H7 (cell line): ENCODE data around the gene TBL1Y. TPM values are rescaled to one million over a fixed set of nuclear protein-coding genes. Genes with fewer than 3 reads are reported as not detected.

Experiments
- DNase-seq: peaks from one replicate; pipeline ENCODE4 v3.0.0; 2012
- H3K27me3 ChIP-seq: 2 replicates; pipeline ENCODE4 v1.6.0; 2011; ENCODE audit warnings: mild to moderate bottlenecking, low read length; ENCODE audit not compliant: control insufficient read depth, insufficient read depth
- H3K36me3 ChIP-seq: replicated peaks from 2 replicates; pipeline ENCODE4 v1.5.1; 2011; ENCODE audit warnings: low read length; ENCODE audit not compliant: control insufficient read depth, insufficient read depth
- H3K4me3 ChIP-seq: 2 replicates; pipeline ENCODE4 v1.5.1; 2011; ENCODE audit warnings: low read depth, mild to moderate bottlenecking, control low read depth, low read length, moderate library complexity; ENCODE audit not compliant: insufficient read depth
- total RNA-seq: library from RNA; depleted of rRNA; stranded (reverse); fragments of >200 nt; shearing (Covaris generic); gene quantifications from 2 replicates; pipeline ENCODE4 v1.2.3, GENCODE V29; 2014

Gene TBL1Y
- total RNA-seq, 1 experiment from 2014 or later, result not detected

- no peak overlapping the region for H3K4me3 ChIP-seq
- H3K27me3 ChIP-seq, result no peaks in the 10 kb centered on the region
- no peaks in the 10 kb centered on the region for H3K36me3 ChIP-seq
- DNase-seq, result no peak
Measured at GRCh38 chrY:6947695-6948094, 37.2 kb downstream of the TBL1Y start.

DNA sequence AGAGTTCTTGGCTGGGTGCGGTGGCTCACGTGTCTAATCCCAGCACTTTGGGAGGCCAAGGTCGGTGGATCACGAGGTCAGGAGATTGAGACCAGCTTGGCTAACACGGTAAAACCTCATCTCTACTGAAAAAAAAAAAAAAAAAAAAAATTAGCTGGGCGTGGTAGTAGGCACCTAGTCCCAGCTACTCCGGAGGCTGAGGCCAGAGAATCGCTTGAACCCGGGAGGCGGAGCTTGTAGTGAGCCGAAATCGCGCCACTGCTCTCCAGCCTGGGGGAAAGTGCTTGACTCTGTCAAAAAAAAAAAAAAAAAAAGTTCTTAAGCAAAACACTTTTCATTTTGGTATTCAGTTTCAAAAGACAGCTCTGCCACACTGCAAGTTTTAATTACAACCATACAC is 37.9 kb downstream of the TBL1Y start:
- DNase-seq, result no peak
- Histone ChIP-seq H3K4me3 (no peak overlapping the region), H3K27me3 (no peaks in the 10 kb centered on the region), H3K36me3 (no peaks in the 10 kb centered on the region)

DNA sequence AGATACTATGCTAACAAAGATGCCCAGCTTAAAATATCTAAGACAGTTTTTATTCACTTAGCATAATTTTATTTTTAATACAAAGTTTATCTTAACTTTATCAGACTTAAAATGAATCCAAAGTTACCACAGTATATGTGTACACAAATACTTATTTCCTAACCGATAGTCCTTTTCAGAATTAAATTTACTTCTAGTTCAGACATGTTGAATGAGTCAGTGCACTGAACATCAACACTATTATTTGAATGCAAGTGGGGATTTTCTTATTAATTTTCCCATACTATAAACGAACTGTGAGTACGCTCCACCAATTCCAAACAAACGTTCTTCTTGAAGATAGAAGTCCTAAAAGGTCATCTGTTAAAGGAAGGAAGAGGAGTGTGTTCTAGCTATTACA is 39.5 kb downstream of the TBL1Y start:
- DNase-seq, result no peak
- Histone ChIP-seq H3K27me3 (no peaks in the 10 kb centered on the region), H3K36me3 (no peaks in the 10 kb centered on the region), H3K4me3 (no peak overlapping the region)

DNA sequence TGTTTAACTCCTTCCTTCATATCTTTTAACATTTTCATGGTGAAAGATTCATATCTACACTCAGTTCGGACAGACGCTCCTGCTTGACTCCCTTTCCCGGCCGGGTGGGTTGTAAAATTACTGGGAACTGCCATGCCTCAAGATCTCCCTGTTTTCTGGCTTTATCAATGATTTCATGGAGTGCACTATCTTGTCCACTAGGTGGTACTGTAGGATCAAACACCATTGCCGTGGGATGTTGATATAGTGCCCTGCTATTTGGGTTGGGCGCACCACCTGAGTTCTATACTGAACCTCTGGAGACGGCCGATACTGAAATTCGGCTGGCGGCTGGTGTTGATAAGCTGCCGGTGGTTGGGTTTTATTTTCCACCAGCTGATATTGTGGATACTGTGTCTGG is 54.2 kb downstream of the TBL1Y start:
- Histone ChIP-seq H3K27me3 (no peaks in the 10 kb centered on the region), H3K36me3 (no peaks in the 10 kb centered on the region), H3K4me3 (no peak overlapping the region)
- no peak for DNase-seq

DNA sequence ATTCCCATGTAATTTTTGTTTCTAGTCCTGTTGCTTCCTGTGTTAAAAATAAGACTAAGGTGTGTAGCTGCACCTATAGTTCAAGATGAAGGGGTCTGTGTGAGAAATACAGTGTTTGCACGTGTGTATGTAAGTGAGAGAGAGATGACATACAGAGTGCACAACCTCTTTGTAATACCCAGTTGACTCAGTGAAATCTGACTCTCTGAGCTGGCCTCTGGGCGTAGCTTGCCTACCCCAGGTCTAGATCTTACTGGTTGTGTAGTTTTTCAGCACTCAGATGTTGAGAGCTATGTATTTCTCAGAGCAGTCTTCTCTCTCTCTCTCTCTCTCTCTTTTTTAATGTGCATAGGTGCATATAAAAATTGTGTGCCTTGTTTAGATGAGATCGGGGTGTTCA is 56.0 kb downstream of the TBL1Y start:
- no peak for DNase-seq

DNA sequence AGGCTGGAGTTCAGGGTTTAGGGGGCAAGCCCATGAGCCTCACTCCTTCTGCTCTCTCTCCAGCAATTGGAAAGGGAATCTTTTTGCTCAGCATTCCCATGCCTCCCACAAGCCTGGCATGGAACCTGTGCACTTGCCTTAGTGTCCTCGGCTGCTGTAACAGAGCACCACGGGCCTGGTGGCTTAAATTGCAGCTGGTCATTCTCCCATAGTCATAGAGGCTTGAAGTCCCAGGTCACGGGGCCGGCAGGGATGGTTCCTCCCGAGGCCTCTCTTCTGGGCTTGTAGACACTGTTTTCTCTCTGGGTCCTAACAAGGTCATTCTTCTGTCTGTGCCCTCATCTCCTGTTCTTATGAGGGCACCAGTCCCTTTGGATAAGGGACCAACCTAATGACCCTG is 57.2 kb downstream of the TBL1Y start:
- DNase-seq, result no peak
- Histone ChIP-seq H3K36me3 (no peaks in the 10 kb centered on the region), H3K4me3 (no peak overlapping the region), H3K27me3 (no peaks in the 10 kb centered on the region)

More for the DNA sequence above, 56.0 kb downstream of the TBL1Y start:
- Histone ChIP-seq H3K4me3 (no peak overlapping the region), H3K27me3 (no peaks in the 10 kb centered on the region), H3K36me3 (no peaks in the 10 kb centered on the region)

- DNase-seq, result no peak
- no peaks in the 10 kb centered on the region for H3K27me3 ChIP-seq
- no peak overlapping the region for H3K4me3 ChIP-seq
- H3K36me3 ChIP-seq, result no peaks in the 10 kb centered on the region
Measured at GRCh38 chrY:6968191-6968590, 57.7 kb downstream of the TBL1Y start.

DNA sequence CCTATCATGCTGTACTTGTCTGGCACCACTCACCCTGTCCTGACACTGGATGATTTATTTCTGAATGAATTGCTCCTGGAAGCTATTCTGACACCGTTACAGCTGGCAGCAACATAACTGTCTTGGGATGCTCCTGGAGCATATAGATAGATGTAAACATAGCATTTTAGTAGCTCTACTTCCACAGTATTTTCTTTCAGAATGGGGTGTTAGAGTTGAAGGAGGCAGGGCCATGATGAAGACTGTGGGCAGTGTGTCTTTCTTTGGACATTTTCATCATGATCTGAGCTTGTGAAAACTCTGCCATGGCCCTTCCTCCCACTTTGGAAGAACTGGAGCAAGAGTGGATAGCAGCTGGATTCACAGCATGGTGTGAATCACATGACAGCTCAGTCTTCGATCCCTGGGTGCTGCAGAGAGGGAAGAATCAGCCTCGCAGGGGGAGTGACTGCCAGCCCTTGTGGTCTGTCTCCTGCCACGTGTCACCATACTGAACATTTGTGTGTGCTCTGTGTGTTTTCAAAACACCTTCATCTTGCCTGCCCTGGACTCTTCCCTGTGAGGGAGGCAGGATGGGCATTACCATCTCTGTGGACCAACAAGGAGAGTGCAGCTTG is 61.9 kb downstream of the TBL1Y start:
- Histone ChIP-seq H3K27me3 (no peaks in the 10 kb centered on the region), H3K36me3 (no peaks in the 10 kb centered on the region), H3K4me3 (no peak overlapping the region)
- no peak for DNase-seq

DNA sequence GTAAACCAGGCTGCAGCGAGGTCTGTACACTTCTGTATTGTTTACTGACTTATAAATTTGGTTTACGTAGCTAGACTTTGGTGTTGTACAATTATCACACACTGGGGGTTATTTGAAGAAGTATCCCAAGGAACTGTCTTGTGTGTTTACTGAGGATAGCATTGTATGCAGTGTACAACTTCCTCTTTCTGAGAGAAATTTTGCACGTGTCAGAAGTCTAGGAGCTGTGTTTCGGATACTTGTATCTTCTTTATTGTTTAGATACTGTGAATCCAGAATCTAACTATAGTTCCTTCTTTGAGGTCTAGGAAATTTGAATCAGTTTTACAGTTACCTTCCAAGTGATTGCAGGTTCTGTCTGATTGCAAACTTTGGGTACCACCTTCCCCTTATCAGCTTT is 64.5 kb downstream of the TBL1Y start:
- H3K4me3 ChIP-seq, result no peak overlapping the region

GRCh38 chrY:6977783-6978182 is 67.3 kb downstream of the TBL1Y start:
- Histone ChIP-seq H3K36me3 (no peaks in the 10 kb centered on the region), H3K4me3 (no peak overlapping the region), H3K27me3 (no peaks in the 10 kb centered on the region)
- DNase-seq, result no peak

More for the DNA sequence above, 64.5 kb downstream of the TBL1Y start:
- H3K27me3 ChIP-seq, result no peaks in the 10 kb centered on the region
- no peaks in the 10 kb centered on the region for H3K36me3 ChIP-seq
- DNase-seq, result no peak

- no peak for DNase-seq
- Histone ChIP-seq H3K36me3 (no peaks in the 10 kb centered on the region), H3K27me3 (no peaks in the 10 kb centered on the region), H3K4me3 (no peak overlapping the region)
Measured at GRCh38 chrY:6983221-6983620, 72.7 kb downstream of the TBL1Y start.

- H3K36me3 ChIP-seq, result no peaks in the 10 kb centered on the region
- no peak for DNase-seq
- no peaks in the 10 kb centered on the region for H3K27me3 ChIP-seq
- no peak overlapping the region for H3K4me3 ChIP-seq
Measured at GRCh38 chrY:6987811-6988210, 77.3 kb downstream of the TBL1Y start.

- Histone ChIP-seq H3K36me3 (no peaks in the 10 kb centered on the region), H3K4me3 (no peak overlapping the region), H3K27me3 (no peaks in the 10 kb centered on the region)
- DNase-seq, result no peak
Measured at GRCh38 chrY:6989886-6990620, 79.6 kb downstream of the TBL1Y start.

DNA sequence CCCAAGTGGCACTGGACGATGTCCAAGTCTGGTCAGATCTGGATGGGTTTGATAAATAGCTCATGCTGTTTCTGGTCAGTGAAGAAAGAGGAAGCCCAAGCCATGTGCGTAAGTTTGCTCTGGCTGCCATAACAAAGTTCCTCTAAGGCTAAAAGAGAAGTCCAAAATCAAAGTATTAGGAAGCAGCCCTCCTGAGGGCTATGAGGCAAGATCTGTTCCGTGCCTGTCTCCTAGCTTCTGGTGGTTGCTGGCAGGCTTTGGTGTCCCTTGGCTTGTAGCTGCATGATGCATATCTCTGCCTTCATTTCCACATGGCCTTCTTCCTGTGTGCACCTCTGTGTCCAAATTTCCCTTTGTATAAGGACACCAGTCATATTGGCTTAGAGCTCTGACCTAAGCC is 81.5 kb downstream of the TBL1Y start:
- Histone ChIP-seq H3K36me3 (no peaks in the 10 kb centered on the region), H3K27me3 (no peaks in the 10 kb centered on the region), H3K4me3 (no peak overlapping the region)
- DNase-seq, result no peak

DNA sequence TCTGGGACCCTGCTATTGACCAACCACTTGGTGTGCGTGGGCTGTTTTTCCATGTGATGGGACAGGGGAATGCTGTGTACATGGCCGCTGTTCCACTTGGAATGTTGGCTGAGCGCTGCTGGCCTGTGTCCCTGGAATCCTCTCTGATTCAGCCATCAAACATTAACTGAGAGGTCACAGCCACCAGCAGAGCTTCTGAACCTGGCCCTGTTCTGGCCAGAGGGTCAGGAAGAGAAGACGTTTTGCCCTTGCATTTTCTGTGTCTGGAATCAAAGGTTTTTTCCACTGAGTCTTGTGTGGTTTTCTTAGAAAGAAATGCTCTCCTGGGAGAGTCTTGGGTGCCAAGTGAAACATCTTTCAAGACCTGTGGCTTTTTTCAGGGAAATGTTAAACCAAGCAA is 85.5 kb downstream of the TBL1Y start:
- DNase-seq, result no peak
- Histone ChIP-seq H3K4me3 (no peak overlapping the region), H3K27me3 (no peaks in the 10 kb centered on the region), H3K36me3 (no peaks in the 10 kb centered on the region)
